Lung (tissue), 12 donors: ENCODE data around the gene SPATA7. TPM values are rescaled to one million over a fixed set of nuclear protein-coding genes. Genes with fewer than 3 reads are reported as not detected.

Experiments
- ATAC-seq: fragments of 200-7000 bp; cut with Tn5 transposase; one replicate; pipeline ENCODE4 v1.9.1; 2020; ENCODE audit warnings: moderate number of reproducible peaks; ENCODE audit not compliant: insufficient read depth, low FRiP score
- DNase-seq, 3 donors: peaks; one replicate each; pipeline ENCODE4 v3.0.0-alpha.2; 2013 to 2017
- H3K27ac ChIP-seq, 2 donors: one replicate each; pipeline ENCODE4 v1.5.1; 2013; ENCODE audit warnings: mild to moderate bottlenecking in 2 of 2, moderate library complexity in 2 of 2, control low read depth in 1 of 2, inconsistent platforms in 1 of 2, low read depth in 1 of 2, low read length in 1 of 2
- H3K27me3 ChIP-seq, 3 donors: one replicate each; pipeline ENCODE4 v1.5.1; 2013; ENCODE audit warnings: low read length in 2 of 3; ENCODE audit not compliant: control insufficient read depth in 3 of 3, insufficient read depth in 3 of 3
- H3K36me3 ChIP-seq, 4 donors: one replicate each; pipeline ENCODE4 v1.5.1; 2013; ENCODE audit warnings: low read length in 4 of 4, mild to moderate bottlenecking in 1 of 4, moderate library complexity in 1 of 4; ENCODE audit not compliant: control insufficient read depth in 4 of 4, insufficient read depth in 4 of 4
- H3K4me1 ChIP-seq, 5 donors: one replicate each; pipeline ENCODE4 v1.5.1; 2013; ENCODE audit warnings: low read length in 5 of 5, mild to moderate bottlenecking in 2 of 5, moderate library complexity in 1 of 5; ENCODE audit not compliant: control insufficient read depth in 5 of 5, insufficient read depth in 5 of 5
- H3K4me3 ChIP-seq: one replicate; pipeline ENCODE4 v1.5.1; 2013; ENCODE audit warnings: mild to moderate bottlenecking, control low read depth, moderate library complexity
- H3K9ac ChIP-seq, 2 donors: one replicate each; pipeline ENCODE4 v1.5.1; 2013; ENCODE audit warnings: low read length in 2 of 2, control low read depth in 1 of 2; ENCODE audit not compliant: insufficient read depth in 1 of 2
- H3K9me3 ChIP-seq, 4 donors: one replicate each; pipeline ENCODE4 v1.5.1; 2013; ENCODE audit warnings: low read length in 3 of 4, mild to moderate bottlenecking in 1 of 4, moderate library complexity in 1 of 4; ENCODE audit not compliant: control insufficient read depth in 4 of 4, insufficient read depth in 3 of 4
- CTCF ChIP-seq: IDR thresholded peaks from 2 replicates; pipeline ENCODE4 v1.5.1; 2012; ENCODE audit warnings: mild to moderate bottlenecking; ENCODE audit errors: control extremely low read depth, extremely low read depth
- WGBS, 2 donors: extraction: QIAGEN DNeasy Blood & Tissue Kit; methylation state at CpG; one replicate each; pipeline ENCODE4 v1.1.7; 2013; 5-methylcytosine and 5-hydroxymethylcytosine counted together
- polyA plus RNA-seq, 2 donors: library from polyadenylated mRNA; stranded (reverse); fragments of 200-250 nt; gene quantifications; one replicate each; pipeline ENCODE4 v1.2.1, GENCODE V29; 2013
- total RNA-seq, 2 donors: library from RNA; depleted of rRNA in 1 of 2; stranded (reverse); fragments of >200 nt in 1 of 2; gene quantifications; one replicate each; pipeline ENCODE4 v1.2.1, GENCODE V29; 2014 to 2021
- donor health status: control.
- donor health status: control.
- donor health status: Bipolar disorder and iron deficiency.
- donor health status: healthy.
- donor health status: DM: yes; HTN: yes; CAD: no.

The SPATA7 gene
- total and polyA plus RNA-seq, 4 donors = 4.3 to 34.0 (median 9.7) TPM

- TF ChIP-seq CTCF = no peak
- no peak for ATAC-seq
- Histone ChIP-seq H3K27me3 (peaks cover 0 to 4% (median 0%) of the 10 kb centered on the region in 3 donors), H3K4me1 (peaks cover 0 to 15% (median 0%) of the 10 kb centered on the region in 5 donors), H3K9me3 (no peaks in the 10 kb centered on the region), H3K9ac (no peak overlapping the region), H3K27ac (no peak overlapping the region), H3K36me3 (peaks cover 0 to 5% (median 2%) of the 10 kb centered on the region in 4 donors), H3K4me3 (no peak overlapping the region)
- no peak for DNase-seq
- WGBS, 2 donors = 87 to 90% methylated on average over 6 of the region's 6 CpGs
Measured at GRCh38 chr14:88388741-88389282, 3.4 kb downstream of the SPATA7 start.

- H3K27me3 ChIP-seq = no peaks in the 10 kb centered on the region
- no peak for TF ChIP-seq CTCF
- H3K27ac ChIP-seq = no peak overlapping the region
- H3K9ac ChIP-seq = no peak overlapping the region
- H3K4me1 ChIP-seq = no peaks in the 10 kb centered on the region
- DNase-seq (no peak), ATAC-seq (no peak)
- H3K36me3 ChIP-seq = peaks cover 0 to 29% (median 14%) of the 10 kb centered on the region in 4 donors
- 95 to 96% methylated on average over 2 of the region's 2 CpGs for WGBS, 2 donors
- H3K9me3 ChIP-seq = no peaks in the 10 kb centered on the region
- no peak overlapping the region for H3K4me3 ChIP-seq
Measured at GRCh38 chr14:88392609-88393008, 7.2 kb downstream of the SPATA7 start.

DNA sequence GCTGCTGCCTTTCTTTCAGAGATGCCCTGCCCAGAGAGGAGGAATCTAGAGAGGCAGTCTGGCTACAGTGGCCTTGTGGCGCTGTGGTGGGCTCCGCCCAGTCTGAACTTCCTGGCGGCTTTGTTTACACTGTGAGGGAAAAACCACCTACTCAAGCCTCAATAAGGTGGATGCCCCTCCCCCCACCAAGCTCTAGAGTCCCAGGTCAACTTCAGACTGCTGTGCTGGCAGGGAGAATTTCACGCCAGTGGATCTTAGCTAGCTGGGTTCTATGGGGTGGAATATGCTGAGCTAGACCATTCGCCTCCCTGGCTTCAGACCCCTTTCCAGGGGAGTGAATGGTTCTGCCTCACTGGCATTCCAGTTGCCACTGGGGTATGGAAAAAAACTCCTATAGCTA, 25.6 kb downstream of the SPATA7 start:
- DNase-seq = no peak
- H3K4me3 ChIP-seq = no peak overlapping the region
- peaks cover 0 to 11% (median 4%) of the 10 kb centered on the region in 4 donors for H3K9me3 ChIP-seq
- no peaks in the 10 kb centered on the region for H3K27me3 ChIP-seq
- H3K36me3 ChIP-seq = peaks cover 0 to 21% (median 6%) of the 10 kb centered on the region in 4 donors
- WGBS, 2 donors = 80 to 94% methylated on average over 5 of the region's 5 CpGs
- H3K27ac ChIP-seq = no peak overlapping the region
- TF ChIP-seq CTCF = no peak
- no peak overlapping the region for H3K9ac ChIP-seq
- ATAC-seq = no peak
- H3K4me1 ChIP-seq = no peaks in the 10 kb centered on the region

- Histone ChIP-seq H3K27ac (no peak overlapping the region), H3K9ac (no peak overlapping the region), H3K27me3 (no peaks in the 10 kb centered on the region), H3K4me1 (no peaks in the 10 kb centered on the region), H3K9me3 (peaks cover 0 to 11% (median 8%) of the 10 kb centered on the region in 4 donors), H3K4me3 (no peak overlapping the region), H3K36me3 (peaks cover 0 to 27% (median 16%) of the 10 kb centered on the region in 4 donors)
- no peak for DNase-seq
- ATAC-seq = no peak
- TF ChIP-seq CTCF = no peak
Measured at GRCh38 chr14:88417594-88417993, 32.1 kb downstream of the SPATA7 start.
